HUDEP-2 (cell line): ENCODE measurements around the gene SCNN1A.

Source experiments
- DNase-seq, 76 experiments: peaks; one replicate each; lab custom pipeline; 2025; ENCODE audit not compliant: unreplicated experiment in 76 of 76; lab: John Stamatoyannopoulos, UW

The SCNN1A gene

DNA sequence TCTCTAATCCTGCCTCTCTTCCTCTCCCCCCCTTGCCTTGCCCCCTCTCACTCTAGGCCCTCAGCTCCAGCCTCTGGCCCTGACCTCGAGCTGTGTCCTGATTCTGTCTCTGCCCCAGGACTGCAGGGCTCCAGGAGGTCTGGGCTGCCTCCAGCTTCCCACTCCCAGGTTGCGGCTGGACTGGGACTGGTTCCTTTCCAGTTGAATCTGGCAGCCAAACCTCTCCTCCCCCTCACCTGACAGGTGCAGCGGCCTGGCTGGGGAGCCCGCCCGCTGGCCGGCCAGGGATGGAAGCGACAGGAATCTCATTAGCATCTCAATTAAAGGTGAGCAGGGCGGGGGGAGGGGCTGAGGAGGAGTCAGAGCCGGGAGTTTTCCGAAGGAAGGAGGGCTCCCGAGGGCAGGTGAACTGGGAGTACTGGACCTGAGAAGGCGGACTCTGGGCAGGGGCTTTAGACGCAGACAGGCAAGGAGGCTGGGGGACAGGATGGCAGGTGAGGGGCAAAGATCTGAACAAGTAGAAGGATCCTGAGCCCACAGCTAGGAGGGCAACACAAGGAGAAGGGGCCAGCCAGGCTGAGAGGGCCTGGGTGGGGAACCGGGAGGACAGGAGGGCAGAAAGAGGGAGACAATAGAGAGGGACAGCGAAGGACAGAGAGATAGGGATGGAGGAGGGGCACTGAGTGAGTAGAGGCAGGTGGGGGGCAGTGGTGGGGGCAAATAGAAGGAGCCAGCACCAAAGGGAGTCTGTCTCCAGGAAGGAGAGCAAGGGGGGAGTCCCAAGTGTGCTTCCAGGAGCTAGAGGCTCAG is at the start of gene SCNN1A:
Gene SCNN1A (minus strand): TSS at position 295 of the 810 bp plus-strand sequence. CDS start 780 bp downstream, outside the sequence.
- no peak for DNase-seq

DNA sequence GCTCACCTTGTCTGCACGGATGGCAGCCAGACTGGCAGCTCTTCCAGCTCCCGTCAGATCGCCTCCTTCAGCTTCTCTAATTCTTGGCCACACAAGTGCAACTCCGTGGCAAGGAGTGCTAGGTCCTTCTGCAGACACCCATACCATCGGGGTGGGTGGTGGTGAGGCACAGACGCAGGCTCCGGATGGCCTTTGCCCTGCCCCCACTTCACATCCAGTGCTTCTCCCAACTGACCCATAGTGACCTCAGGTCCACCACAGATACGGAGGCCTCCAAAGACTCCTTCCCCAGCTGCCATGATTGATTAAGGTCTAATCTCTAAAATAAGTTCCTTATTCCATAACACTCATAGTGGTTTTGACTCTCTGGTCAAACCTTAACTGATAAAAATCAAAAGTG is 49.5 kb upstream of the SCNN1A start:
- peak in 15 of 76 experiments; percentile 4 to 63 (median 27) for DNase-seq

DNA sequence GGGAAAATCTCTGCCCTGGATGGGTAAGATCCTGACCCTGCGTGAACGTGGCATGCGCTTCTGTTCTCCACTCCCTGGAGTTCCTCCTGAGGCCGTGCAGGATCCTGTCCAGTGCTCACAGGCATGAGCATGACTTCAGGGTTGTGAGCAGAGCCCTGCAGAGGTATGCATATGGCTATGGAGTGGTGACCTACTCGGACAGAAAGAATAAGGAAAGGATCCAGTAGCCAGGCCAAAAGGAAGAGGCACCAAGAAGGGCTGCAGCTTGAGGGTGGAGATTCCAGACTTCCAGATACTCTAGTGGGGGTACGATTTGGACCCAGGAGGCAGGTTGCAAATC is 48.6 kb upstream of the SCNN1A start:
- DNase-seq = no peak

DNA sequence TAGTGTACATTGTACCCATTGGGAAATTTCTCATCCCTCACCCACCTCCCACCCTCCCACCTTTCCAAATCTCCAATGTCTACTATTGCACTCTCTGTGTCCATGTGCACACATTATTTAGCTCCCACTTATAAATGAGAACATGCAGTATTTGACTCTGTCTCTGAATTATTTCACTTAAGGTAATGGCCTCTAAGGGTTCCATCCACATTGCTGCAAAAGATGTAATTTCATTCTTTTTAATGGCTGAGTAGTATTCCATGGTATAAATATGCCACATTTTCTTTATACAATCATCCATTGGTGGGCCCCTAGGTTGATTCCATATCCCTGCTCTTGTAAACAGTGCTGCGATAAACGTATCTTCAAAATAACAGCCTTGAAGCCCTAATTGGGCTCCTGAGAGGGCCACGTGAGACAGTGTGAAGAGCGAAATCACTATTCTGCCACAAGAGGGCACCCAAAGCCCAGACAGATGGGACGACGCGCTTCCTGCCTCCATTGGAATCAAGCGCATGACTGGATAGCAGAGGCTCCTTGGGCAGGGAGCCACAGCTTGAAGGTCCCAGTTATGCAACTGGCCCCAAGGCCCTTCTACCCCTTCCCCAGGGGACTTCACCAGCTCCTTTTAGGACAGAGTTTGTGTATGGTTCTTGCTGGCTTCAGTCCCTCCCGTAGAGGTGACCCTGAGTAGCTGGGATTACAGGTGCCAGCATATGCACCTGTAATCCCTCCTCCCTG is 48.1 kb upstream of the SCNN1A start:
- peak in 72 of 76 experiments; percentile 23 to 88 (median 62) for DNase-seq

DNA sequence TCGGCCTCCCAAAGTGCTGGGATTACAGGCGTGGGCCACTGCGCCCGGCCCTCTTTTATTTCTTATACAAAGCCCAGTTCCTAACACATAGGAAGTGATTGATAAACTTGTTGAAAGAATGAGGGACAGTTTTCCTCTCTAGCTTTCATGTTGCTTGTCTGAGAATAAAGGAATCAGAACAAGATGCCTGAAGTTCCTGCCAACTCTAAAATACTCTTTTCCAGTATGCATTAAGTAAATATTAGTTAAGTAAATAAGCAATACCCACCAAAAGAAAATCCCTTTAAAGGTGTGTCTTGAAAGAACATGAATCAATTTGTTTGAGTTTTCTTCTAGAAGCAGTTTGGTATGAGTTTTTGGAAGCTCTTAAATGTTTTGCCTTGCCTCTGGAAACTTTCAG is 45.0 kb upstream of the SCNN1A start:
- no peak for DNase-seq

GRCh38 chr12:6418796-6419195 is 43.4 kb upstream of the SCNN1A start:
- no peak for DNase-seq

DNA sequence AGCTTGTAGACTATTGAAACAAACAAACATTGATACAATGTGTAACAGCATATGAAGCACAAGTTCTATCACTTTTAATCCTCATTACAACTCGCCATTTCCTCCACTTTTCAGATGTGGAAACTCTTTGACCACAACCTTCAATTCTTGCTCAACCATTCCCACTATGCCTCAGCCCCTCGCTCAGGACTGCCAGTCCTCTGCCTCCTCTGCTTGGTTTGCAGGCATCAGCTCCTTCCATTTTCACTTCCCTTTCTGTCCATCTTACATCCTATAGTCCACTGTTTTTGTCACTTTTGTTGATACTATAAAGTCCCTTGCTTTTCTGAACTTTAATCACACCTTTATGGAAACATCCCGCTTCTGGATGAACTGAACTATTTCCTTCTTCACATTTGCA is 41.2 kb upstream of the SCNN1A start:
- no peak for DNase-seq

GRCh38 chr12:6407236-6407954 is 32.0 kb upstream of the SCNN1A start:
- DNase-seq = no peak

GRCh38 chr12:6405963-6406362 is 30.6 kb upstream of the SCNN1A start:
- DNase-seq = no peak

DNA sequence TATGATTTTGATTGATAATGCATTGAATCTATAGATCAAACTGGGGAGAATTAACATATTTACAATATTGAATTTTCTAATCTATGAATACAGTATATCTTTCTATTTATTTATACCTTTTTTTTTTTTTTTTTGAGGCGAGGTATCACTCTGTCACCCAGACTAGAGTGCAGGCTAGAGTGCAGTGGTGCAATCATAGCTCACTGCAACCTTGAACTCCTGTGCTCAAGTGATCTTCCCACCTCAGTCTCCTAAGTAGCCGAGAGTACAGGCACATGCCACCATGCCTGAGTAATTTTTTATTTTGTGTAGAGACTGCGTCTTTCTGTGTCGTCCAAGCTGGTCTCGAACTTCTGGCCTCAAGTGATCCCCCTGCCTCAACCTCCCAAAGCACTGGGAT is 29.0 kb upstream of the SCNN1A start:
- no peak for DNase-seq

- DNase-seq = no peak
Measured at GRCh38 chr12:6399884-6400644, 24.7 kb upstream of the SCNN1A start.

DNA sequence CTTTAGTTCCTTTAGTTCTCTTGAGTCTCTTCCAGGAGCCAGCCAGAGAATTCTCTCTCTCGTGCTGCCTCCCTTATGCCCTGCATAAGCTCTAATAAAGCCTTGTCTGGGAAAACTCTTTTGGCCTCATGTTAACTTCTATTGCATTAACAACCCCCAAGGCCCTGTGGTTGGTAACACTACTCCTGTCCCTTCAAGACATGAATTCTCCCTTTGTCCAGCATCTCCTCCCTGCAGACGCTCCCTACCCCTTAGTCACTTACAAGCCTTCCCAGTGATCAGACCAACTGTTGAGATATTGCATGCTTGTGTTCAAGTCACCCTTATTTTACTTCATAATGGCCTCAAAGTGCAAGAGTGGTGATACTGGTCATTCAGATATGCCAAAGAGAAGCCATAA is 20.7 kb upstream of the SCNN1A start:
- DNase-seq = no peak

DNA sequence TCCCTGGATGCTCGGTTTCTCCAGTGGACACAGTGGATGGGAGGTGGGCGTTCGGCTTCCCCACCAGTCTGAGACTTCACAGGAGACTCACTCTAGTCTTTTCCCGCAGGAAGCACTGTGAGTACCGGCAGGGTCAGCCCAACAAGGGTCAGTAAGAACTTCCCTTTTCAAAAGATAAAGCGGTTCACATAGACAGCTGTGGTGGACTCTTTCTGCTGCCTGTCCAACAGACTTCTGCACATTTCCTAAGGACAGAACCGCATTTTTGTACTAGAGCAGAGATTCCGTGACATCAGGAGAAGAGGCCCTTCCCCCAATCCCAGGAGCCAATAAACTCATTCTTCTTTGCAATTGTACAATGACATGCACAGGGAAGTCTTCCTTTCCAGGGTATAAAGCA is 19.0 kb upstream of the SCNN1A start:
- peak in 1 of 76 experiments; percentile 2 for DNase-seq

DNA sequence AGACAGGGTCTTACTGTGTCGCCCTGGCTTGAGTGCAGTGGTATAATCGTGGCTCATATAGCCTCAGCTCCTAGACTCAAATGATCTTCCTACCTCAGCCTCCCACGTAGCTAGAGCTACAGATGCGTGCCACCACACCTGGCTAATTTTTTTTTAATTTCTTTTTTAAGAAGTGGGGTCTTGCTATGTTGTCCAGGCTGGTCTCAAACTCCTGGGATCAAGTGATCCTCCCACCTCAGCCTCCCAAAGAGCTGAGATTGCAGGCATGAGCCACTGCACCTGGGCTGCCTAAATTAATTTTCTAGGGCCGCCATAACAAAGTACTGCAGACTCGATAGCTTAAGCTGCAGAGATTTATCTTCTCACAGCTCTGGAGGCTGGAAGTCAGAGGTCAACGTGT is 17.7 kb upstream of the SCNN1A start:
- DNase-seq = no peak

- no peak for DNase-seq
Measured at GRCh38 chr12:6392504-6392903, 17.1 kb upstream of the SCNN1A start.

GRCh38 chr12:6391013-6391412 is 15.7 kb upstream of the SCNN1A start:
- no peak for DNase-seq

GRCh38 chr12:6390084-6390799 is 14.9 kb upstream of the SCNN1A start:
- no peak for DNase-seq

GRCh38 chr12:6387541-6387940 is 12.2 kb upstream of the SCNN1A start:
- no peak for DNase-seq

GRCh38 chr12:6386491-6386890 is 11.1 kb upstream of the SCNN1A start:
- DNase-seq = no peak

- no peak for DNase-seq
Measured at GRCh38 chr12:6386038-6386437, 10.7 kb upstream of the SCNN1A start.
